Peyer's patch (tissue), 4 donors: ENCODE data around the gene TSPAN15. TPM values are rescaled to one million over a fixed set of nuclear protein-coding genes. Genes with fewer than 3 reads are reported as not detected.

ENCODE experiments used
- DNase-seq, 3 donors: peaks; one replicate each; pipeline ENCODE4 v3.0.0-alpha.2; 2017 to 2019
- H3K27ac ChIP-seq, 4 donors: fragments of 200-600 bp; sonication (generic); one replicate each; pipeline ENCODE4 v1.5.1; 2016 to 2019
- H3K27me3 ChIP-seq, 2 donors: fragments of 200-600 bp; sonication (generic); one replicate each; pipeline ENCODE4 v1.5.1; 2019
- H3K36me3 ChIP-seq, 3 donors: fragments of 200-600 bp; sonication (generic); one replicate each; pipeline ENCODE4 v1.5.1; 2016 to 2019
- H3K4me1 ChIP-seq, 4 donors: fragments of 200-600 bp; sonication (generic); one replicate each; pipeline ENCODE4 v1.5.1; 2016 to 2019
- H3K4me3 ChIP-seq, 4 donors: fragments of 200-600 bp; sonication (generic); 1 replicate in 3 of 4; 2 replicates in 1 of 4; pipeline ENCODE4 v1.5.1; 2016 to 2019; ENCODE audit warnings: mild to moderate bottlenecking in 1 of 4
- H3K9me3 ChIP-seq, 4 donors: fragments of 200-600 bp; sonication (generic); one replicate each; pipeline ENCODE4 v1.5.1; 2016 to 2019; ENCODE audit warnings: mild to moderate bottlenecking in 1 of 4
- POLR2A ChIP-seq, 2 donors: fragments of 450-650 bp; IDR thresholded peaks; one replicate each; pipeline ENCODE4 v1.5.1; 2017; ENCODE audit warnings: antibody characterized with exemption in 2 of 2, mild to moderate bottlenecking in 2 of 2, moderate library complexity in 2 of 2
- total RNA-seq, 4 donors: library from RNA; depleted of rRNA; stranded (reverse); fragments of >200 nt; gene quantifications; one replicate each; pipeline ENCODE4 v1.1.0, GENCODE V29; 2016
- TF ChIP-seq, protein P1 (sequence below), 6 experiments: fragments of 450-650 bp in 4 of 6; fragments of 200-600 bp in 2 of 6; sonication (generic) in 1 of 6; IDR thresholded peaks; one replicate each; pipeline ENCODE4 v1.5.1; 2017 to 2019; ENCODE audit warnings: antibody characterized with exemption in 6 of 6, mild to moderate bottlenecking in 3 of 6, moderate library complexity in 1 of 6

Gene TSPAN15
- total RNA-seq, 4 donors from 2014 or later, result 32.2 to 110 (median 94.4) TPM

- no peak for DNase-seq
- no peaks in the 10 kb centered on the region for H3K36me3 ChIP-seq
- H3K9me3 ChIP-seq, result no peaks in the 10 kb centered on the region
- TF ChIP-seq, protein P1, sequence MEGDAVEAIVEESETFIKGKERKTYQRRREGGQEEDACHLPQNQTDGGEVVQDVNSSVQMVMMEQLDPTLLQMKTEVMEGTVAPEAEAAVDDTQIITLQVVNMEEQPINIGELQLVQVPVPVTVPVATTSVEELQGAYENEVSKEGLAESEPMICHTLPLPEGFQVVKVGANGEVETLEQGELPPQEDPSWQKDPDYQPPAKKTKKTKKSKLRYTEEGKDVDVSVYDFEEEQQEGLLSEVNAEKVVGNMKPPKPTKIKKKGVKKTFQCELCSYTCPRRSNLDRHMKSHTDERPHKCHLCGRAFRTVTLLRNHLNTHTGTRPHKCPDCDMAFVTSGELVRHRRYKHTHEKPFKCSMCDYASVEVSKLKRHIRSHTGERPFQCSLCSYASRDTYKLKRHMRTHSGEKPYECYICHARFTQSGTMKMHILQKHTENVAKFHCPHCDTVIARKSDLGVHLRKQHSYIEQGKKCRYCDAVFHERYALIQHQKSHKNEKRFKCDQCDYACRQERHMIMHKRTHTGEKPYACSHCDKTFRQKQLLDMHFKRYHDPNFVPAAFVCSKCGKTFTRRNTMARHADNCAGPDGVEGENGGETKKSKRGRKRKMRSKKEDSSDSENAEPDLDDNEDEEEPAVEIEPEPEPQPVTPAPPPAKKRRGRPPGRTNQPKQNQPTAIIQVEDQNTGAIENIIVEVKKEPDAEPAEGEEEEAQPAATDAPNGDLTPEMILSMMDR (IDR thresholded peaks at IDR 0.05), result no peak
- TF ChIP-seq POLR2A (IDR thresholded peaks at IDR 0.05), result no peak
- H3K4me3 ChIP-seq, result no peak overlapping the region
- no peaks in the 10 kb centered on the region for H3K27me3 ChIP-seq
- peaks cover 0 to 17% (median 2%) of the 10 kb centered on the region in 4 donors for H3K4me1 ChIP-seq
- peak overlapping the region in 1 of 4 donors; percentile 82 for H3K27ac ChIP-seq
Observed at GRCh38 chr10:69412232-69412790, 39.0 kb upstream of the TSPAN15 start.

GRCh38 chr10:69413221-69413865 lies 37.9 kb upstream of the TSPAN15 start:
- Histone ChIP-seq H3K4me3 (peak overlapping the region in 1 of 4 donors; percentile 24), H3K36me3 (no peaks in the 10 kb centered on the region), H3K27me3 (no peaks in the 10 kb centered on the region), H3K9me3 (no peaks in the 10 kb centered on the region), H3K27ac (peak overlapping the region in 1 of 4 donors; percentile 82), H3K4me1 (peaks cover 0 to 16% (median 2%) of the 10 kb centered on the region in 4 donors)
- peak in 2 of 3 donors; percentile 64 to 76 for DNase-seq
- TF ChIP-seq, protein P1 (IDR thresholded peaks at IDR 0.05), result peak; percentile 10 to 47 (median 43)
- no peak for TF ChIP-seq POLR2A (IDR thresholded peaks at IDR 0.05)

GRCh38 chr10:69414036-69415018 lies 36.9 kb upstream of the TSPAN15 start:
- no peak for DNase-seq
- no peak for TF ChIP-seq POLR2A (IDR thresholded peaks at IDR 0.05)
- TF ChIP-seq, protein P1 (IDR thresholded peaks at IDR 0.05), result no peak
- no peaks in the 10 kb centered on the region for H3K36me3 ChIP-seq
- peaks cover 0 to 21% (median 0%) of the 10 kb centered on the region in 4 donors for H3K4me1 ChIP-seq
- H3K27me3 ChIP-seq, result no peaks in the 10 kb centered on the region
- H3K27ac ChIP-seq, result peak overlapping the region in 1 of 4 donors; percentile 82
- H3K9me3 ChIP-seq, result no peaks in the 10 kb centered on the region
- H3K4me3 ChIP-seq, result peak overlapping the region in 1 of 4 donors; percentile 38

GRCh38 chr10:69415049-69415448 lies 36.2 kb upstream of the TSPAN15 start:
- Histone ChIP-seq H3K4me3 (peak overlapping the region in 1 of 4 donors; percentile 38), H3K9me3 (no peaks in the 10 kb centered on the region), H3K27me3 (no peaks in the 10 kb centered on the region), H3K4me1 (peaks cover 0 to 26% (median 0%) of the 10 kb centered on the region in 4 donors), H3K36me3 (no peaks in the 10 kb centered on the region), H3K27ac (peak overlapping the region in 1 of 4 donors; percentile 65)
- DNase-seq, result no peak
- TF ChIP-seq POLR2A (IDR thresholded peaks at IDR 0.05), result no peak
- TF ChIP-seq, protein P1 (IDR thresholded peaks at IDR 0.05), result no peak

GRCh38 chr10:69415951-69416350 lies 35.3 kb upstream of the TSPAN15 start:
- no peaks in the 10 kb centered on the region for H3K36me3 ChIP-seq
- no peak for DNase-seq
- H3K27me3 ChIP-seq, result no peaks in the 10 kb centered on the region
- no peaks in the 10 kb centered on the region for H3K9me3 ChIP-seq
- peaks cover 0 to 29% (median 0%) of the 10 kb centered on the region in 4 donors for H3K4me1 ChIP-seq
- H3K27ac ChIP-seq, result peak overlapping the region in 1 of 4 donors; percentile 65
- no peak for TF ChIP-seq POLR2A (IDR thresholded peaks at IDR 0.05)
- TF ChIP-seq, protein P1 (IDR thresholded peaks at IDR 0.05), result no peak
- peak overlapping the region in 1 of 4 donors; percentile 38 for H3K4me3 ChIP-seq
